ENCODE data around the gene SNX33.
A peak's percentile ranks its signal among the peaks of the same experiment; 100 is the strongest.
"Not testable (repeated sequence)": the region's sequence is repeated elsewhere in the genome, so short reads cannot be mapped to it uniquely, and the experiment has no call there.

The SNX33 gene

GRCh38 chr15:75697523-75697922 is 49.8 kb downstream of the SNX33 start:
- H3K4me1 ChIP-seq (ENCODE audit: insufficient read depth, low read length) = no peaks in the 10 kb centered on the region
- no peak overlapping the region for H3K9ac ChIP-seq (ENCODE audit: low read depth, low read length)
- ATAC-seq (ENCODE audit: insufficient read depth, low read depth) = no peak
- H2AFZ ChIP-seq (ENCODE audit: low read depth, low read length) = no peak overlapping the region
- no peak for DNase-seq
- H4K20me1 ChIP-seq (ENCODE audit: insufficient read depth, low read length) = no peaks in the 10 kb centered on the region
- no peaks in the 10 kb centered on the region for H3K79me2 ChIP-seq (ENCODE audit: insufficient read depth, low read length)
- H3K4me2 ChIP-seq (ENCODE audit: insufficient read depth, low read length) = no peak overlapping the region
- H3K4me3 ChIP-seq (ENCODE audit: low read depth in 1 of 2, low read length in 2 of 2) = no peak overlapping the region
- H3K9me3 ChIP-seq (ENCODE audit: insufficient read depth, low read length, severe bottlenecking) = no peaks in the 10 kb centered on the region
- H3K27ac ChIP-seq (ENCODE audit: low read length) = no peak overlapping the region
- no peaks in the 10 kb centered on the region for H3K27me3 ChIP-seq (ENCODE audit: insufficient read depth, low read length, poor library complexity)
- no peaks in the 10 kb centered on the region for H3K36me3 ChIP-seq (ENCODE audit: insufficient read depth, low read length)
- TF ChIP-seq CTCF (IDR thresholded peaks at IDR 0.05; ENCODE audit: borderline replicate concordance, extremely low read depth, low read length, poor library complexity, severe bottlenecking) = no peak
- no peak for TF ChIP-seq EZH2 (IDR thresholded peaks at IDR 0.05; ENCODE audit: borderline replicate concordance, low read depth, low read length, severe bottlenecking)

- ATAC-seq (ENCODE audit: insufficient read depth, low read depth) = not testable (repeated sequence)
Measured at GRCh38 chr15:75697974-75698747, 50.4 kb downstream of the SNX33 start.

GRCh38 chr15:75699517-75699916 is 51.8 kb downstream of the SNX33 start:
- not testable (repeated sequence) for H3K9ac ChIP-seq (ENCODE audit: low read depth, low read length); H3K79me2 ChIP-seq (ENCODE audit: insufficient read depth, low read length); H3K36me3 ChIP-seq (ENCODE audit: insufficient read depth, low read length); ATAC-seq (ENCODE audit: insufficient read depth, low read depth); H3K27me3 ChIP-seq (ENCODE audit: insufficient read depth, low read length, poor library complexity); H3K9me3 ChIP-seq (ENCODE audit: insufficient read depth, low read length, severe bottlenecking); H3K4me1 ChIP-seq (ENCODE audit: insufficient read depth, low read length); H4K20me1 ChIP-seq (ENCODE audit: insufficient read depth, low read length); H3K4me2 ChIP-seq (ENCODE audit: insufficient read depth, low read length); DNase-seq; H2AFZ ChIP-seq (ENCODE audit: low read depth, low read length); H3K27ac ChIP-seq (ENCODE audit: low read length); H3K4me3 ChIP-seq (ENCODE audit: low read depth in 1 of 2, low read length in 2 of 2)

More at GRCh38 chr15:75697974-75698747, 50.4 kb downstream of the SNX33 start:
- H3K27ac ChIP-seq (ENCODE audit: low read length); H3K27me3 ChIP-seq (ENCODE audit: insufficient read depth, low read length, poor library complexity); H3K4me3 ChIP-seq (ENCODE audit: low read depth in 1 of 2, low read length in 2 of 2); H3K9me3 ChIP-seq (ENCODE audit: insufficient read depth, low read length, severe bottlenecking); H3K4me1 ChIP-seq (ENCODE audit: insufficient read depth, low read length); H3K36me3 ChIP-seq (ENCODE audit: insufficient read depth, low read length); H3K9ac ChIP-seq (ENCODE audit: low read depth, low read length); DNase-seq; H3K4me2 ChIP-seq (ENCODE audit: insufficient read depth, low read length); H3K79me2 ChIP-seq (ENCODE audit: insufficient read depth, low read length); H4K20me1 ChIP-seq (ENCODE audit: insufficient read depth, low read length); H2AFZ ChIP-seq (ENCODE audit: low read depth, low read length): not testable (repeated sequence)

- H2AFZ ChIP-seq (ENCODE audit: low read depth, low read length); H3K79me2 ChIP-seq (ENCODE audit: insufficient read depth, low read length); H3K27ac ChIP-seq (ENCODE audit: low read length); H3K4me3 ChIP-seq (ENCODE audit: low read depth in 1 of 2, low read length in 2 of 2); H3K4me2 ChIP-seq (ENCODE audit: insufficient read depth, low read length); H3K27me3 ChIP-seq (ENCODE audit: insufficient read depth, low read length, poor library complexity); H3K4me1 ChIP-seq (ENCODE audit: insufficient read depth, low read length); H3K36me3 ChIP-seq (ENCODE audit: insufficient read depth, low read length); H4K20me1 ChIP-seq (ENCODE audit: insufficient read depth, low read length); H3K9me3 ChIP-seq (ENCODE audit: insufficient read depth, low read length, severe bottlenecking); H3K9ac ChIP-seq (ENCODE audit: low read depth, low read length): not testable (repeated sequence)
- DNase-seq (peak; percentile 8), ATAC-seq (ENCODE audit: insufficient read depth, low read depth) (peak; percentile 40; the same call in 1 of the 3 replicates)
Measured at GRCh38 chr15:75699961-75700874, 52.5 kb downstream of the SNX33 start.

GRCh38 chr15:75701071-75702003 is 53.6 kb downstream of the SNX33 start:
- not testable (repeated sequence) for ATAC-seq (ENCODE audit: insufficient read depth, low read depth); H3K79me2 ChIP-seq (ENCODE audit: insufficient read depth, low read length); H3K9ac ChIP-seq (ENCODE audit: low read depth, low read length); H2AFZ ChIP-seq (ENCODE audit: low read depth, low read length); H3K27me3 ChIP-seq (ENCODE audit: insufficient read depth, low read length, poor library complexity); H3K36me3 ChIP-seq (ENCODE audit: insufficient read depth, low read length); DNase-seq; H3K4me2 ChIP-seq (ENCODE audit: insufficient read depth, low read length); H3K4me1 ChIP-seq (ENCODE audit: insufficient read depth, low read length); H3K4me3 ChIP-seq (ENCODE audit: low read depth in 1 of 2, low read length in 2 of 2); H4K20me1 ChIP-seq (ENCODE audit: insufficient read depth, low read length); H3K27ac ChIP-seq (ENCODE audit: low read length); H3K9me3 ChIP-seq (ENCODE audit: insufficient read depth, low read length, severe bottlenecking)
